Measurements from ENCODE around the gene C6orf89. TPM values are rescaled to one million over a fixed set of nuclear protein-coding genes. Genes with fewer than 3 reads are reported as not detected.

The C6orf89 gene
- total RNA-seq (2016; rRNA removed; fragmentation: Illumina TruSeq; extraction: Trizol) = 23.9 and 32.2 TPM in 2 replicates
- total RNA-seq (2016; cell fraction: cytosol; rRNA removed; fragmentation: Illumina TruSeq; extraction: Trizol; ENCODE audit: low read depth) = 7.9 and 8.2 TPM in 2 replicates
- total RNA-seq (2016; cell fraction: insoluble cytoplasmic fraction; rRNA removed; fragmentation: Illumina TruSeq; extraction: Trizol) = 22.0 and 33.0 TPM in 2 replicates
- 14.6 and 15.0 TPM in 2 replicates for total RNA-seq (2016; cell fraction: membrane; rRNA removed; fragmentation: Illumina TruSeq; extraction: Trizol)
- 25.4 and 27.7 TPM in 2 replicates for total RNA-seq (2016; cell fraction: nucleus; rRNA removed; fragmentation: Illumina TruSeq; extraction: Trizol)
- polyA plus RNA-seq (2011; rRNA removed) = 22.1 and 26.0 TPM in 2 replicates
- polyA plus RNA-seq (2011; cell fraction: cytosol; rRNA removed) = 11.4 and 16.3 TPM in 2 replicates
- polyA plus RNA-seq (2011; cell fraction: nucleus; rRNA removed) = 12.6 and 14.7 TPM in 2 replicates
- 24.1 and 25.8 TPM in 2 replicates for polyA plus RNA-seq (2012)
- 6.6 and 6.8 TPM in 2 replicates for polyA plus RNA-seq (2016; cell fraction: cytosol; fragmentation: Illumina TruSeq; extraction: Trizol; ENCODE audit: low read depth)
- polyA plus RNA-seq (2016; cell fraction: insoluble cytoplasmic fraction; fragmentation: Illumina TruSeq; extraction: Trizol; ENCODE audit: low read depth) = 16.8 and 19.4 TPM in 2 replicates
- polyA plus RNA-seq (2016; cell fraction: membrane; fragmentation: Illumina TruSeq; extraction: Trizol; ENCODE audit: low read depth) = 10.3 and 12.1 TPM in 2 replicates
- polyA plus RNA-seq (2016; cell fraction: nucleus; fragmentation: Illumina TruSeq; extraction: Trizol; ENCODE audit: insufficient read depth, low read depth) = 31.1 and 31.6 TPM in 2 replicates
- 18.1 and 18.8 TPM in 2 replicates for polyA minus RNA-seq (2011; rRNA and poly(A)+ RNA removed; ENCODE audit: low replicate concordance)
- 7.6 and 13.6 TPM in 2 replicates for polyA minus RNA-seq (2011; cell fraction: cytosol; rRNA and poly(A)+ RNA removed)
- 6.8 and 8.6 TPM in 2 replicates for polyA minus RNA-seq (2011; cell fraction: nucleus; rRNA and poly(A)+ RNA removed)
- Bru-seq, nascent RNA = percentile 57 among the genes with signal in this experiment
- percentile 72 among the genes with signal in this experiment for BruChase-seq, experiment 1, labeled RNA remaining after a 6-hour chase
- BruChase-seq, experiment 2, labeled RNA remaining after a 2-hour chase = percentile 61 among the genes with signal in this experiment
- long read RNA-seq, experiment 1, full-length matches to known transcripts = 20 of 34 reads
- long read RNA-seq, experiment 1, partial matches to known transcripts = 3 of 34 reads
- long read RNA-seq, experiment 1, other reads (novel, unspliced or antisense) = 11 of 34 reads
- long read RNA-seq, experiment 2, transcript C6orf89-201 (8 exons, 1,309 nt) = major isoform, 10 of 44 reads
- long read RNA-seq, experiment 2, partial matches to known transcripts = 6 of 44 reads
- long read RNA-seq, experiment 2, other reads (novel, unspliced or antisense) = 28 of 44 reads

- ChIA-PET CTCF (ENCODE audit: low intra/inter-chr PET ratio, low total read pairs) (interaction anchor here (1.3 to 1.9 kb wide), 3 partner anchors 11 to 325 kb away, joined by 5 to 23 read pairs (median 9); partner anchors contain the start of gene PPIL1), POLR2A (interaction anchor here (0.8 to 3.6 kb wide), 8 partner anchors 11 to 357 kb away, joined by 3 to 61 read pairs (median 4); partner anchors contain the start of genes MTCH1 and PPIL1)
- BruUV-seq (replicated peaks) = TSS peak; percentile 68
- WGBS (ENCODE audit: low lambda C conversion rate) = 2% methylated on average over 26 of the region's 48 CpGs
- DNase-seq (ENCODE audit: low spot score) (peak; percentile 99), ATAC-seq (peak; percentile 99), FAIRE-seq (peak; percentile 97)
- H3K9me3 ChIP-seq (ENCODE audit: low read length) = peaks cover 3% of the 10 kb centered on the region; the same call in 1 of the 2 replicates
- intact Hi-C loops (cut with micrococcal nuclease; ENCODE audit: unreplicated experiment) = loop anchor here (1.0 to 10.0 kb wide), 4 partner anchors 101 to 325 kb away; partner anchors contain the start of genes CDKN1A and MTCH1
- H3K9ac ChIP-seq (ENCODE audit: insufficient read depth, low read depth, low read length) = peak within 1 kb of the TSS; percentile 75
- H4K20me1 ChIP-seq (ENCODE audit: insufficient read depth, low read length) = no peaks in the 10 kb centered on the region
- H3K36me3 ChIP-seq (replicated peaks in 1 of 2; ENCODE audit: control insufficient read depth in 1 of 2, insufficient read depth in 2 of 2, low read length in 2 of 2) = no peaks in the 10 kb centered on the region
- peak within 1 kb of the TSS; percentile 92 for H3K4me2 ChIP-seq (ENCODE audit: low read depth, low read length)
- H2AFZ ChIP-seq (ENCODE audit: low read length) = peak within 1 kb of the TSS; percentile 99
- H3K79me2 ChIP-seq (ENCODE audit: insufficient read depth, low read length) = peaks cover 10% of the 10 kb centered on the region
- H3K4me3 ChIP-seq (replicated peaks in 1 of 3; ENCODE audit: insufficient read depth in 1 of 3, low read depth in 2 of 3, low read length in 3 of 3) = peak within 1 kb of the TSS; percentile 77 to 82 (median 77)
- H3K27ac ChIP-seq (ENCODE audit: extremely low read length, insufficient read depth, low read length) = peak within 1 kb of the TSS; percentile 74
- no peaks in the 10 kb centered on the region; a peak in 2 of 5 replicates for H3K27me3 ChIP-seq (ENCODE audit: control insufficient read depth in 1 of 2, insufficient read depth in 2 of 2, low read length in 2 of 2)
- in situ Hi-C loops (cut with HindIII; ENCODE audit: extremely low pct_ligation_motif_present, low pct_unique_long_range_greater_than_20kb) = loop anchor here (10.0 kb wide), 2 partner anchors 129 to 329 kb away; no protein-coding TSS in a partner anchor
- H3K4me1 ChIP-seq (ENCODE audit: insufficient read depth, low read length) = peaks cover 15% of the 10 kb centered on the region
- TF ChIP-seq, protein P1, sequence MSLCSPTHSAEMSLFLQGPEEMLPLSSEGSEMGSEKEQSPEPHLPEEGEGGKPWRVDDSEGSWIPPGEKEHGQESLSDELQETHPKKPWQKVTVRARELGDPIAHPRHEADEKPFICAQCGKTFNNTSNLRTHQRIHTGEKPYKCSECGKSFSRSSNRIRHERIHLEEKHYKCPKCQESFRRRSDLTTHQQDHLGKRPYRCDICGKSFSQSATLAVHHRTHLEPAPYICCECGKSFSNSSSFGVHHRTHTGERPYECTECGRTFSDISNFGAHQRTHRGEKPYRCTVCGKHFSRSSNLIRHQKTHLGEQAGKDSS (CRISPR knock-in tag; IDR thresholded peaks at IDR 0.05; ENCODE audit: borderline replicate concordance, low read depth) = peak; percentile 76; the same call in 1 of the 2 replicates
- TF ChIP-seq ZNF558 (CRISPR knock-in tag; IDR thresholded peaks at IDR 0.05; ENCODE audit: borderline replicate concordance) (no peak; the same call in 1 of the 2 replicates), SP2 (CRISPR knock-in tag; IDR thresholded peaks at IDR 0.05) (peak; percentile 83), ZNF335 (CRISPR knock-in tag; IDR thresholded peaks at IDR 0.05) (peak; percentile 93), TOE1 (CRISPR knock-in tag; IDR thresholded peaks at IDR 0.05) (0 out of 2 replicates have a peak, but pooled peaks have one; percentile 69), SP1 (IDR thresholded peaks at IDR 0.05) (peak; percentile 25; the same call in 1 of the 2 replicates), SP1 (CRISPR knock-in tag; IDR thresholded peaks at IDR 0.05) (peak; percentile 60), ZNF737 (CRISPR knock-in tag; IDR thresholded peaks at IDR 0.05; ENCODE audit: borderline replicate concordance) (no peak; the same call in 1 of the 2 replicates), ZNF121 (CRISPR knock-in tag; IDR thresholded peaks at IDR 0.05) (no peak), HES4 (CRISPR knock-in tag; IDR thresholded peaks at IDR 0.05; ENCODE audit: borderline replicate concordance) (peak; percentile 83; the same call in 1 of the 2 replicates)
- TF ChIP-seq, protein P2, sequence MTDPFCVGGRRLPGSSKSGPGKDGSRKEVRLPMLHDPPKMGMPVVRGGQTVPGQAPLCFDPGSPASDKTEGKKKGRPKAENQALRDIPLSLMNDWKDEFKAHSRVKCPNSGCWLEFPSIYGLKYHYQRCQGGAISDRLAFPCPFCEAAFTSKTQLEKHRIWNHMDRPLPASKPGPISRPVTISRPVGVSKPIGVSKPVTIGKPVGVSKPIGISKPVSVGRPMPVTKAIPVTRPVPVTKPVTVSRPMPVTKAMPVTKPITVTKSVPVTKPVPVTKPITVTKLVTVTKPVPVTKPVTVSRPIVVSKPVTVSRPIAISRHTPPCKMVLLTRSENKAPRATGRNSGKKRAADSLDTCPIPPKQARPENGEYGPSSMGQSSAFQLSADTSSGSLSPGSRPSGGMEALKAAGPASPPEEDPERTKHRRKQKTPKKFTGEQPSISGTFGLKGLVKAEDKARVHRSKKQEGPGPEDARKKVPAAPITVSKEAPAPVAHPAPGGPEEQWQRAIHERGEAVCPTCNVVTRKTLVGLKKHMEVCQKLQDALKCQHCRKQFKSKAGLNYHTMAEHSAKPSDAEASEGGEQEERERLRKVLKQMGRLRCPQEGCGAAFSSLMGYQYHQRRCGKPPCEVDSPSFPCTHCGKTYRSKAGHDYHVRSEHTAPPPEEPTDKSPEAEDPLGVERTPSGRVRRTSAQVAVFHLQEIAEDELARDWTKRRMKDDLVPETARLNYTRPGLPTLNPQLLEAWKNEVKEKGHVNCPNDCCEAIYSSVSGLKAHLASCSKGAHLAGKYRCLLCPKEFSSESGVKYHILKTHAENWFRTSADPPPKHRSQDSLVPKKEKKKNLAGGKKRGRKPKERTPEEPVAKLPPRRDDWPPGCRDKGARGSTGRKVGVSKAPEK (CRISPR knock-in tag; IDR thresholded peaks at IDR 0.05; ENCODE audit: borderline replicate concordance) = peak; percentile 97; the same call in 1 of the 2 replicates
These were observed at the start of gene C6orf89 for GRCh38 chr6:36885461-36886401. C6orf89 (plus strand) TSS chr6:36885952; CDS start chr6:36899445, 13,493 bp downstream.

Measured in HepG2 (cell line).